Suprapubic skin (tissue), 4 donors: ENCODE measurements around the gene CLEC11A. TPM values are rescaled to one million over a fixed set of nuclear protein-coding genes. Genes with fewer than 3 reads are reported as not detected.

Experiments
- DNase-seq, 2 donors: peaks; one replicate each; pipeline ENCODE4 v3.0.0-alpha.2; 2019; ENCODE audit warnings: low spot score in 2 of 2
- H3K27ac ChIP-seq: fragments of 200-600 bp; sonication (generic); one replicate; pipeline ENCODE4 v1.5.1; 2019
- H3K27me3 ChIP-seq: fragments of 200-600 bp; sonication (generic); one replicate; pipeline ENCODE4 v1.5.1; 2019
- H3K36me3 ChIP-seq: fragments of 200-600 bp; sonication (generic); one replicate; pipeline ENCODE4 v1.5.1; 2019
- H3K4me1 ChIP-seq: fragments of 200-600 bp; sonication (generic); one replicate; pipeline ENCODE4 v1.5.1; 2019
- H3K4me3 ChIP-seq: fragments of 200-600 bp; sonication (generic); one replicate; pipeline ENCODE4 v1.5.1; 2019; ENCODE audit warnings: mild to moderate bottlenecking
- H3K9me3 ChIP-seq: fragments of 200-600 bp; sonication (generic); one replicate; pipeline ENCODE4 v1.5.1; 2019
- EP300 ChIP-seq: sonication (generic); formaldehyde crosslinking; IDR thresholded peaks from one replicate; pipeline ENCODE4 v1.6.1; 2017; ENCODE audit warnings: antibody characterized with exemption
- POLR2A ChIP-seq, 2 donors: fragments of 450-650 bp; IDR thresholded peaks; one replicate each; pipeline ENCODE4 v1.6.1; 2017; ENCODE audit warnings: antibody characterized with exemption in 2 of 2, mild to moderate bottlenecking in 2 of 2, moderate library complexity in 2 of 2
- POLR2AphosphoS5 ChIP-seq, 3 donors: sonication (generic); formaldehyde crosslinking; IDR thresholded peaks; one replicate each; pipeline ENCODE4 v1.6.1; 2017; ENCODE audit warnings: antibody characterized with exemption in 3 of 3
- WGBS: methylation state at CpG from one replicate; pipeline ENCODE4 v1.1.5; 2018; 5-methylcytosine and 5-hydroxymethylcytosine counted together
- total RNA-seq, 4 donors: library from RNA; depleted of rRNA; stranded (reverse); fragments of >200 nt; gene quantifications; one replicate each; pipeline ENCODE4 v1.1.0, GENCODE V29; 2016
- TF ChIP-seq, protein P1 (sequence below), 2 donors: fragments of 200-600 bp in 1 of 2; fragments of 450-650 bp in 1 of 2; sonication (generic) in 1 of 2; IDR thresholded peaks; one replicate each; pipeline ENCODE4 v1.5.1; 2016 to 2019; ENCODE audit warnings: antibody characterized with exemption in 2 of 2, mild to moderate bottlenecking in 1 of 2, moderate library complexity in 1 of 2

CLEC11A gene
- total RNA-seq, 4 donors from 2014 or later: 5.8 to 14.1 (median 7.7) TPM

DNA sequence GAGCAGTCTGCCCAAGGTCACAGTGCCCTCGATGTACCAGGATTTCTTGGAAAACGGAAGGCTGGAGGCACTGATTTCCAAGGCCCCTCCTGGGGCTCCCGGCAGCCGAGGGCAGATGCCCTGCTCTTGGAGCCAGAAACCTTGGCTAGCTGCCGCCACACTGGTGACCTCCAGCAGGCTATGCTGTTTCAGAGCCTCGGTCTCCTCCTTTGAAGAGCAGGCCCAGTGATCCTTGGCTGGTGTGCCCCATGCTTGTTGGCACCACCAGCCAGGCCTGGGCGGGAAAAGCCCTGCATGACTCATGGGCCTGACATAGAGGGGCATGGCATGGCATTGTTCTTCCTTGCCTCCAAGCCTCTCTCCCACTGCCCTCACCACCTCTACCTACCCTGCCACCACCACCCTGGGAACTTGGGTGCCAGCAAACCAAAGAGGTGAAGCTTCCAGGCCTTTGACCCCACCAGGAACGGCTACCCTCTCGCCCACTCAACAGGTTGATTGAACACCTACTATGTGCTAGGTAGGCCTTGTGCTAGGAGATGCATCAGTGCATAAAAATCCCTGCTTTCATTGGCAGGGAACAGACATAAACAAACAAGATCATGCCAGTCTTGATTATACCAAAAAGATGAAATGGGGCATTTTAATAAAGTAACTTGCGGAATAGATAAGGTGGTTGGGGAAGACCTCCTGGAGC lies 1.6 kb upstream of the CLEC11A start:
- TF ChIP-seq POLR2A (IDR thresholded peaks at IDR 0.05) (no peak), POLR2AphosphoS5 (IDR thresholded peaks at IDR 0.05) (no peak), EP300 (no peak)
- TF ChIP-seq, protein P1, sequence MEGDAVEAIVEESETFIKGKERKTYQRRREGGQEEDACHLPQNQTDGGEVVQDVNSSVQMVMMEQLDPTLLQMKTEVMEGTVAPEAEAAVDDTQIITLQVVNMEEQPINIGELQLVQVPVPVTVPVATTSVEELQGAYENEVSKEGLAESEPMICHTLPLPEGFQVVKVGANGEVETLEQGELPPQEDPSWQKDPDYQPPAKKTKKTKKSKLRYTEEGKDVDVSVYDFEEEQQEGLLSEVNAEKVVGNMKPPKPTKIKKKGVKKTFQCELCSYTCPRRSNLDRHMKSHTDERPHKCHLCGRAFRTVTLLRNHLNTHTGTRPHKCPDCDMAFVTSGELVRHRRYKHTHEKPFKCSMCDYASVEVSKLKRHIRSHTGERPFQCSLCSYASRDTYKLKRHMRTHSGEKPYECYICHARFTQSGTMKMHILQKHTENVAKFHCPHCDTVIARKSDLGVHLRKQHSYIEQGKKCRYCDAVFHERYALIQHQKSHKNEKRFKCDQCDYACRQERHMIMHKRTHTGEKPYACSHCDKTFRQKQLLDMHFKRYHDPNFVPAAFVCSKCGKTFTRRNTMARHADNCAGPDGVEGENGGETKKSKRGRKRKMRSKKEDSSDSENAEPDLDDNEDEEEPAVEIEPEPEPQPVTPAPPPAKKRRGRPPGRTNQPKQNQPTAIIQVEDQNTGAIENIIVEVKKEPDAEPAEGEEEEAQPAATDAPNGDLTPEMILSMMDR (IDR thresholded peaks at IDR 0.05): no peak
- peaks cover 50% of the 10 kb centered on the region for H3K27me3 ChIP-seq
- H3K4me3 ChIP-seq: no peak overlapping the region
- no peak for DNase-seq
- no peak overlapping the region for H3K27ac ChIP-seq
- no peaks in the 10 kb centered on the region for H3K36me3 ChIP-seq
- peaks cover 60% of the 10 kb centered on the region for H3K4me1 ChIP-seq
- no peaks in the 10 kb centered on the region for H3K9me3 ChIP-seq
- 83% methylated on average over 3 of the region's 10 CpGs for WGBS

DNA sequence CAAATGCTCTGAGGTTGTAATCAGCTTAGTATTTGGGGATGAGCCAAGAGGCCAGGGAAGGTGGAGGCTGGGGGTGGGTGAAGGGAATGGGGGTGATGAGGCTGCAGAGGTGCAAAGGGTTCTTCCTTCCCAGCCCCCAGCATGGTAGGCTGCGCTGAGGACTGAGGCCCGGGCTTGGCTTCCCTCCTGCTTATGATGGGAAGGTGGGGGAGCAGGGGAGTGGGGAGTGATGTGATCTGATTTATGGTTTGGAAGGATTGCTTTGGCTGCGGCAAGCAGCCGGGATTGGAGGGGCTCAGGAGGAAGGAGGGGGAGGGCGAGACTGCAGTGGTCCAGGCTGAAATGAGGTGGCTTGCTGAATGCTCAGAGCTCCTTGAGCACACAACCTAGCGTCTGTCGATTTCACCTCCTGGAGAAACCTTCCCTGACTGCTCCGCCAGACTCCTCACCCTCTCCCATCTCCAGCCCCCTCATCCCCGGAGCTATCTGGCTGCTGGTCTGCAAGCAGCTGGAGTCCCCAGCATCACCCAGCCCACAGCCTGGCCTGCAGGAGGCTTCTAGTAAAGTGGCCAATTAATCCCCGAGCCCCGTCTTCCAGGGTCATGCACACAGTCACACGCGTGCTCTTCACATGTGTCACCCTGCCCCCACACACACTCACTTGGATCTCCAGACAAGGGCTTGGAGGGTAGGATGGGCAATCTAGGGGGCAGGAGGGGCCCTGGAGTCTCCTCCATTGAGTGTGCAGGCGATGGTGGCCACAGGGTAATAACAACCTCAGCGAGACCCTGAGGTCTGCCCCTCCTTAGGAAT lies 757 bp upstream of the CLEC11A start:
- Histone ChIP-seq H3K4me1 (peaks cover 60% of the 10 kb centered on the region), H3K4me3 (peak overlapping the region; percentile 61), H3K27ac (no peak overlapping the region), H3K9me3 (no peaks in the 10 kb centered on the region), H3K27me3 (peaks cover 42% of the 10 kb centered on the region), H3K36me3 (no peaks in the 10 kb centered on the region)
- 81% methylated on average over 7 of the region's 15 CpGs for WGBS
- DNase-seq: no peak
- TF ChIP-seq POLR2A (IDR thresholded peaks at IDR 0.05): no peak
- no peak for TF ChIP-seq POLR2AphosphoS5 (IDR thresholded peaks at IDR 0.05)
- no peak for TF ChIP-seq EP300
- TF ChIP-seq, protein P1 (IDR thresholded peaks at IDR 0.05): no peak

DNA sequence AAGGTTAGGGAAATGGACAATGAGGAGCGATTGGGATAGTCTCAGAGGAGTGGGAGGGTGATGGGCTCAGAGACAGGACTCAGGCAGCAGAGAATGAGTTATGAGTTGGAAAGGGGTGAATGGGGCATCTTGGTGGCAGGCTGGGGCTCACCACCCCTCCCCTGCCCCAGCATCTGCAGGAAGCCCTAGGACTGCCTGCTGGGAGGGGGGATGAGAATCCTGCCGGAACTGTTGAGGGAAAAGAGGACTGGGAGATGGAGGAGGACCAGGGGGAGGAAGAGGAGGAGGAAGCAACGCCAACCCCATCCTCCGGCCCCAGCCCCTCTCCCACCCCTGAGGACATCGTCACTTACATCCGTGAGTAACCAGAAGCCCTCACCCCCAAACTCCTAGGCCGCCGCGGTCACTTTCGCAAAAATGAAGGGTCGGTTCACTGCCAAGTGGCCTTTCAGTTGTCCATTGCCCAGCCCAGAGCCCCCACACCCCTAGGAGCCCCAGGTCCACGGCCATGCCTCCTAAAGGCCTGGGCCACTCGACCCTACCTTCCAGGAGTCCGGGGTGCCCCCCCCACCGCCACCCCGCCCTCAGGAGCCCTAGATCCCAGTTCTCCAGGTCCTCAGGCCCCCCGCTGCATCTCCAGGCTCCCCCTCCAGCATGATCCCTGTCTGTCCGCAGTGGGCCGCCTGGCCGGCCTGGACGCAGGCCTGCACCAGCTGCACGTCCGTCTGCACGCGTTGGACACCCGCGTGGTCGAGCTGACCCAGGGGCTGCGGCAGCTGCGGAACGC lies 764 bp downstream of the CLEC11A start:
- Histone ChIP-seq H3K9me3 (no peaks in the 10 kb centered on the region), H3K27me3 (peaks cover 32% of the 10 kb centered on the region), H3K4me1 (peaks cover 59% of the 10 kb centered on the region), H3K36me3 (no peaks in the 10 kb centered on the region), H3K27ac (peak overlapping the region; percentile 7), H3K4me3 (peak overlapping the region; percentile 61)
- peak in 1 of 2 donors; percentile 67 for DNase-seq
- 8% methylated on average over 21 of the region's 31 CpGs for WGBS
- TF ChIP-seq POLR2AphosphoS5 (IDR thresholded peaks at IDR 0.05) (no peak), EP300 (no peak), POLR2A (IDR thresholded peaks at IDR 0.05) (no peak)
- TF ChIP-seq, protein P1 (IDR thresholded peaks at IDR 0.05): no peak

DNA sequence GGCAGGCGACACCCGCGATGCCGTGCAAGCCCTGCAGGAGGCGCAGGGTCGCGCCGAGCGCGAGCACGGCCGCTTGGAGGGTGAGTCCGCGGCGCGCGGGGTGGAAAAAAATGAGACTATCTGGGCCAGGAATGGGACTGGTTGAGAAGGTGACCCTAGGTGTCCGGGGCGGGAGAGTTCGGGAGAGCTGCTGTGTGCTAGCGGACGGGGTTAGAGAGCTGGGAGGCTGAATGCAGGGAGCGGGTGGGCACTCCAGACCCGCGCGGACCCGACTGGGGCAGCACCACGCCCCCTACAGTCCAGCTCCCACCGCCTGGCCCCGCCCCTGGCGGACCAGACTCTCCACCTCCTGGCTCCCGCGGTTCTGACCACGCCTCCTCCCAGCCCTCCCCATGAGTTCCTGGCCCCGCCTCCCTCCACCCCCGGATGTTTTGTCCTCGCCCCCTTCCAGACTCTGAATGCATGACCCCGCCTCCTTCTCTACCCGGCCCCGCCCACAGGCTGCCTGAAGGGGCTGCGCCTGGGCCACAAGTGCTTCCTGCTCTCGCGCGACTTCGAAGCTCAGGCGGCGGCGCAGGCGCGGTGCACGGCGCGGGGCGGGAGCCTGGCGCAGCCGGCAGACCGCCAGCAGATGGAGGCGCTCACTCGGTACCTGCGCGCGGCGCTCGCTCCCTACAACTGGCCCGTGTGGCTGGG lies 1.5 kb downstream of the CLEC11A start:
- H3K27ac ChIP-seq: peak overlapping the region; percentile 62
- H3K27me3 ChIP-seq: peaks cover 25% of the 10 kb centered on the region
- peak; percentile 99 for DNase-seq
- TF ChIP-seq, protein P1 (IDR thresholded peaks at IDR 0.05): peak; percentile 76 to 94
- TF ChIP-seq POLR2AphosphoS5 (IDR thresholded peaks at IDR 0.05) (no peak), POLR2A (IDR thresholded peaks at IDR 0.05) (peak in 1 of 2 donors; percentile 32), EP300 (no peak)
- H3K9me3 ChIP-seq: no peaks in the 10 kb centered on the region
- peak overlapping the region; percentile 61 for H3K4me3 ChIP-seq
- WGBS: 4% methylated on average over 49 of the region's 65 CpGs
- H3K4me1 ChIP-seq: peaks cover 52% of the 10 kb centered on the region
- H3K36me3 ChIP-seq: no peaks in the 10 kb centered on the region
